H9 (cell line): ENCODE measurements around the gene CNPPD1. TPM values are rescaled to one million over a fixed set of nuclear protein-coding genes. Genes with fewer than 3 reads are reported as not detected.

Experiments
- DNase-seq: peaks from one replicate; pipeline ENCODE4 v3.0.0-alpha.2; 2017
- H2AFZ ChIP-seq: one replicate; pipeline ENCODE4 v1.6.1; 2013; ENCODE audit warnings: mild to moderate bottlenecking, low read length, control low read depth, moderate library complexity
- H2AK5ac ChIP-seq: 2 replicates; pipeline ENCODE4 v1.6.1; 2013; ENCODE audit warnings: low read length, control low read depth, mixed read lengths; ENCODE audit not compliant: insufficient read length
- H2BK120ac ChIP-seq: one replicate; pipeline ENCODE4 v1.6.1; 2013; ENCODE audit warnings: low read depth, mild to moderate bottlenecking, low read length, control low read depth, inconsistent platforms; ENCODE audit not compliant: poor library complexity, severe bottlenecking
- H2BK12ac ChIP-seq: 2 replicates; pipeline ENCODE4 v1.6.1; 2013; ENCODE audit warnings: low read length, control low read depth, mixed read lengths, low read depth; ENCODE audit not compliant: insufficient read length
- H2BK15ac ChIP-seq: 2 replicates; pipeline ENCODE4 v1.6.1; 2013; ENCODE audit warnings: low read depth, low read length, control low read depth
- H2BK20ac ChIP-seq: one replicate; pipeline ENCODE4 v1.6.1; 2013; ENCODE audit warnings: low read depth, mild to moderate bottlenecking, low read length, control low read depth, inconsistent platforms; ENCODE audit not compliant: poor library complexity, severe bottlenecking
- H2BK5ac ChIP-seq: 2 replicates; pipeline ENCODE4 v1.6.1; 2013; ENCODE audit warnings: low read length, control low read depth, mixed read lengths; ENCODE audit not compliant: insufficient read length
- H3K14ac ChIP-seq: 2 replicates; pipeline ENCODE4 v1.6.1; 2013; ENCODE audit warnings: low read length, control low read depth; ENCODE audit not compliant: insufficient read depth
- H3K18ac ChIP-seq: 2 replicates; pipeline ENCODE4 v1.6.1; 2013; ENCODE audit warnings: low read depth, mild to moderate bottlenecking, mixed read lengths, low read length, control low read depth; ENCODE audit not compliant: insufficient read length
- H3K23ac ChIP-seq: 2 replicates; pipeline ENCODE4 v1.6.1; 2013; ENCODE audit warnings: low read length, control low read depth, mixed read lengths, low read depth; ENCODE audit not compliant: insufficient read length
- H3K23me2 ChIP-seq: 2 replicates; pipeline ENCODE4 v1.6.1; 2013; ENCODE audit warnings: low read depth, mild to moderate bottlenecking, mixed read lengths, low read length, control low read depth; ENCODE audit not compliant: insufficient read length, poor library complexity, severe bottlenecking
- H3K27ac ChIP-seq: 2 replicates; pipeline ENCODE4 v1.5.1; 2013; ENCODE audit warnings: low read length, control low read depth, mixed read lengths, low read depth; ENCODE audit not compliant: insufficient read length
- H3K27me3 ChIP-seq: 2 replicates; pipeline ENCODE4 v1.6.1; 2013; ENCODE audit warnings: low read length, control low read depth, inconsistent platforms; ENCODE audit not compliant: insufficient read depth
- H3K4ac ChIP-seq: 2 replicates; pipeline ENCODE4 v1.6.1; 2013; ENCODE audit warnings: low read depth, mild to moderate bottlenecking, control low read depth, inconsistent platforms, low read length, moderate library complexity
- H3K4me1 ChIP-seq: 2 replicates; pipeline ENCODE4 v1.6.1; 2013; ENCODE audit warnings: low read length, control low read depth, inconsistent platforms; ENCODE audit not compliant: insufficient read depth
- H3K4me2 ChIP-seq: 2 replicates; pipeline ENCODE4 v1.6.1; 2013; ENCODE audit warnings: low read length, control low read depth, mixed read lengths; ENCODE audit not compliant: insufficient read length, insufficient read depth
- H3K56ac ChIP-seq: 2 replicates; pipeline ENCODE4 v1.6.1; 2013; ENCODE audit warnings: low read depth, mild to moderate bottlenecking, mixed read lengths, low read length, control low read depth; ENCODE audit not compliant: insufficient read length
- H3K79me1 ChIP-seq: 2 replicates; pipeline ENCODE4 v1.6.1; 2013; ENCODE audit warnings: low read depth, mild to moderate bottlenecking, moderate library complexity, low read length, control low read depth, inconsistent platforms; ENCODE audit not compliant: insufficient read depth, poor library complexity, severe bottlenecking
- H3K79me2 ChIP-seq: 2 replicates; pipeline ENCODE4 v1.6.1; 2013; ENCODE audit warnings: low read length, control low read depth, inconsistent platforms; ENCODE audit not compliant: insufficient read depth
- H3K9ac ChIP-seq: 2 replicates; pipeline ENCODE4 v1.6.1; 2013; ENCODE audit warnings: low read length, control low read depth, mixed read lengths; ENCODE audit not compliant: insufficient read length; ENCODE audit errors: extremely low read depth
- H3K9me3 ChIP-seq: one replicate; pipeline ENCODE4 v1.6.1; 2013; ENCODE audit warnings: low read depth, low read length, inconsistent platforms; ENCODE audit not compliant: control insufficient read depth
- H3T11ph ChIP-seq: one replicate; pipeline ENCODE4 v1.6.1; 2013; ENCODE audit warnings: mild to moderate bottlenecking, low read length, control low read depth, inconsistent platforms
- H4K20me1 ChIP-seq: one replicate; pipeline ENCODE4 v1.6.1; 2013; ENCODE audit not compliant: control insufficient read depth, insufficient read length, insufficient read depth
- H4K5ac ChIP-seq: 2 replicates; pipeline ENCODE4 v1.6.1; 2013; ENCODE audit warnings: low read depth, mild to moderate bottlenecking, mixed read lengths, low read length, control low read depth; ENCODE audit not compliant: insufficient read length
- H4K8ac ChIP-seq: replicated peaks from 2 replicates; pipeline ENCODE4 v1.6.1; 2013; ENCODE audit warnings: low read length, control low read depth, mixed read lengths, low read depth; ENCODE audit not compliant: insufficient read length
- H4K91ac ChIP-seq: 2 replicates; pipeline ENCODE4 v1.6.1; 2013; ENCODE audit warnings: low read depth, mild to moderate bottlenecking, moderate library complexity, mixed read lengths, low read length, control low read depth; ENCODE audit not compliant: insufficient read length
- H3K27ac Mint-ChIP-seq, 3 experiments: 2 replicates in 2 of 3; 3 replicates in 1 of 3; pipeline ENCODE4 v1.8.0; 2020 to 2021; ENCODE audit warnings: mixed read lengths in 3 of 3, mild to moderate bottlenecking in 1 of 3, moderate library complexity in 1 of 3
- H3K27me3 Mint-ChIP-seq: 2 replicates; pipeline ENCODE4 v1.8.0; 2021; ENCODE audit warnings: low read depth, mild to moderate bottlenecking, moderate library complexity, mixed read lengths
- H3K36me3 Mint-ChIP-seq, 3 experiments: 2 replicates in 2 of 3; 3 replicates in 1 of 3; pipeline ENCODE4 v1.8.0; 2020 to 2021; ENCODE audit warnings: low read depth in 3 of 3, mixed read lengths in 3 of 3; ENCODE audit not compliant: insufficient read depth in 1 of 3
- H3K4me1 Mint-ChIP-seq, 2 experiments: 2 replicates each; pipeline ENCODE4 v1.8.0; 2020; ENCODE audit warnings: mixed read lengths in 2 of 2
- H3K4me3 Mint-ChIP-seq, 2 experiments: 2 replicates in 1 of 2; 3 replicates in 1 of 2; pipeline ENCODE4 v1.8.0; 2020 to 2021; ENCODE audit warnings: mild to moderate bottlenecking in 2 of 2, mixed read lengths in 2 of 2, moderate library complexity in 1 of 2
- H3K9me3 Mint-ChIP-seq, 2 experiments: 2 replicates in 1 of 2; 3 replicates in 1 of 2; pipeline ENCODE4 v1.8.0; 2020; ENCODE audit warnings: mild to moderate bottlenecking in 2 of 2, mixed read lengths in 2 of 2, moderate library complexity in 1 of 2
- CTCF ChIP-seq: fragments of 200-600 bp; sonication (generic); conservative IDR thresholded peaks from 3 replicates; pipeline ENCODE4 v1.8.0; 2021; ENCODE audit warnings: antibody characterized with exemption, mild to moderate bottlenecking
- WGBS: extraction: QIAGEN DNeasy Blood & Tissue Kit; methylation state at CpG from one replicate; pipeline ENCODE4 v1.1.7; 2013; ENCODE audit warnings: missing lambda C conversion rate, low lambda C conversion rate, mixed read lengths; ENCODE audit not compliant: insufficient read length; ENCODE audit errors: extremely low coverage; 5-methylcytosine and 5-hydroxymethylcytosine counted together
- total RNA-seq: library from RNA; stranded (reverse); gene quantifications from 2 replicates; pipeline ENCODE4 v1.2.1, GENCODE V29; 2021

CNPPD1 gene
- total RNA-seq, 1 experiment from 2014 or later: 33.0 TPM

GRCh38 chr2:219215871-219216534 lies 39.3 kb upstream of the CNPPD1 start:
- H3T11ph ChIP-seq: no peak overlapping the region
- no peak overlapping the region for H3K14ac ChIP-seq
- H3K23ac ChIP-seq: no peak overlapping the region
- no peaks in the 10 kb centered on the region for H4K20me1 ChIP-seq
- H4K5ac ChIP-seq: no peak overlapping the region
- Mint-ChIP-seq H3K36me3 (peaks cover 20 to 61% (median 51%) of the 10 kb centered on the region in 3 experiments), H3K4me1 (peaks cover 19 to 23% of the 10 kb centered on the region in 2 experiments), H3K27me3 (peaks cover 3% of the 10 kb centered on the region; the same call in 1 of the 2 replicates), H3K27ac (peak overlapping the region in 2 of 3 experiments; percentile 40 to 49; a peak in 1 of 7 replicates), H3K4me3 (peak overlapping the region in 1 of 2 experiments; percentile 38; a peak in 2 of 5 replicates), H3K9me3 (no peaks in the 10 kb centered on the region)
- no peak overlapping the region for H2BK5ac ChIP-seq
- no peak overlapping the region for H3K18ac ChIP-seq
- peaks cover 7% of the 10 kb centered on the region for H3K23me2 ChIP-seq
- no peak overlapping the region for H2BK120ac ChIP-seq
- no peak overlapping the region for H2BK20ac ChIP-seq
- H3K79me1 ChIP-seq: no peaks in the 10 kb centered on the region
- no peak overlapping the region for H2AFZ ChIP-seq
- H3K4ac ChIP-seq: no peak overlapping the region
- no peak overlapping the region for H4K91ac ChIP-seq
- H3K79me2 ChIP-seq: no peaks in the 10 kb centered on the region
- no peak overlapping the region for H3K56ac ChIP-seq
- DNase-seq: peak; percentile 57
- no peak overlapping the region for H4K8ac ChIP-seq
- no peak overlapping the region for H3K27ac ChIP-seq
- H3K4me2 ChIP-seq: no peak overlapping the region
- no peak for TF ChIP-seq CTCF
- H3K9me3 ChIP-seq: no peaks in the 10 kb centered on the region
- WGBS: no CpG with 5 or more reads among the region's 27 CpGs
- H3K9ac ChIP-seq: no peak overlapping the region
- no peak overlapping the region for H2BK12ac ChIP-seq
- no peak overlapping the region for H2BK15ac ChIP-seq
- H3K27me3 ChIP-seq: no peaks in the 10 kb centered on the region
- H3K4me1 ChIP-seq: no peaks in the 10 kb centered on the region
- no peak overlapping the region for H2AK5ac ChIP-seq
